SK-N-MC (cell line): Measurements from ENCODE around the gene DCUN1D2.

Experiments used
- EZH2 ChIP-seq: fragments of 200-600 bp; sonication (generic); IDR thresholded peaks from one replicate; pipeline ENCODE4 v1.6.1; 2017; ENCODE audit warnings: antibody characterized with exemption
- FOXP2 ChIP-seq: optimal IDR thresholded peaks from 2 replicates; pipeline ENCODE3; 2011; ENCODE audit warnings: mild to moderate bottlenecking, moderate library complexity; ENCODE audit not compliant: insufficient read depth; ENCODE audit errors: extremely low read length, control extremely low read depth
- POLR2AphosphoS5 ChIP-seq: IDR thresholded peaks from 2 replicates; pipeline ENCODE4 v1.6.1; 2012; ENCODE audit warnings: mild to moderate bottlenecking, low read depth, low read length, borderline replicate concordance

GRCh38 chr13:113488283-113488682, 2.2 kb downstream of the DCUN1D2 start:
- TF ChIP-seq EZH2, result no peak
- TF ChIP-seq POLR2AphosphoS5, result no peak
- TF ChIP-seq FOXP2, result no peak
